ENCODE measurements around the gene SP8. TPM values are rescaled to one million over a fixed set of nuclear protein-coding genes. Genes with fewer than 3 reads are reported as not detected.

Gene SP8
- total RNA-seq, 6 experiments from 2014 or later, result not detected

GRCh38 chr7:20737840-20738448 lies 48.7 kb downstream of the SP8 start:
- Histone ChIP-seq H3K27me3 (no peaks in the 10 kb centered on the region), H3K4me1 (peaks cover 0 to 19% (median 0%) of the 10 kb centered on the region in 4 donors), H3K36me3 (no peaks in the 10 kb centered on the region), H3K4me3 (peak overlapping the region in 1 of 3 donors; percentile 33), H3K27ac (peak overlapping the region in 1 of 3 donors; percentile 42), H3K9me3 (no peaks in the 10 kb centered on the region)
- WGBS (ENCODE audit: insufficient coverage, low coverage, low lambda C conversion rate, missing lambda C conversion rate), result 12% methylated on average over 5 of the region's 5 CpGs
- intact Hi-C loops (cut with DNase I), result no loop called here
- no peak for TF ChIP-seq POLR2A (IDR thresholded peaks at IDR 0.05)
- no peak for TF ChIP-seq CTCF (IDR thresholded peaks at IDR 0.05)
- peak in 1 of 3 donors; percentile 46 for DNase-seq
- peak; percentile 77 to 93 (median 86) for ATAC-seq

GRCh38 chr7:20735346-20736065 lies 51.2 kb downstream of the SP8 start:
- 57% methylated on average over 4 of the region's 4 CpGs for WGBS (ENCODE audit: insufficient coverage, low coverage, low lambda C conversion rate, missing lambda C conversion rate)
- TF ChIP-seq POLR2A (IDR thresholded peaks at IDR 0.05), result no peak
- no peak for TF ChIP-seq CTCF (IDR thresholded peaks at IDR 0.05)
- H3K27me3 ChIP-seq, result no peaks in the 10 kb centered on the region

More at GRCh38 chr7:20735346-20736065, 51.2 kb downstream of the SP8 start:
- H3K4me1 ChIP-seq, result peaks cover 0 to 19% (median 0%) of the 10 kb centered on the region in 4 donors
- no peaks in the 10 kb centered on the region for H3K36me3 ChIP-seq
- DNase-seq (no peak), ATAC-seq (no peak)
- intact Hi-C loops (cut with DNase I), result no loop called here
- H3K27ac ChIP-seq, result no peak overlapping the region
- no peaks in the 10 kb centered on the region for H3K9me3 ChIP-seq
- no peak overlapping the region for H3K4me3 ChIP-seq

Other genes with a start within 250 kb of the SP8 start
- not detected for gene ABCB5, start 171.2 kb downstream of the SP8 start, total RNA-seq